ENCODE data around the gene EEA1. TPM values are rescaled to one million over a fixed set of nuclear protein-coding genes. Genes with fewer than 3 reads are reported as not detected.
A peak's percentile ranks its signal among the peaks of the same experiment; 100 is the strongest.

EEA1 gene
- total and polyA plus RNA-seq, 7 donors = 4.1 to 51.8 (median 27.7) TPM

- no peak for TF ChIP-seq CTCF (IDR thresholded peaks at IDR 0.05)
- Histone ChIP-seq H3K27ac (no peak overlapping the region), H3K4me3 (no peak overlapping the region), H3K9me3 (no peaks in the 10 kb centered on the region), H3K4me1 (no peaks in the 10 kb centered on the region), H3K27me3 (ENCODE audit: insufficient read depth in 3 of 3, low read length in 2 of 3) (no peaks in the 10 kb centered on the region), H3K36me3 (ENCODE audit: insufficient read depth in 1 of 2, low read depth in 1 of 2) (peaks cover 0 to 49% of the 10 kb centered on the region in 2 donors)
- ATAC-seq (no peak), DNase-seq (no peak)
- intact Hi-C loops (cut with DNase I) = no loop called here
- WGBS, 3 donors = 92 to 93% (median 93%) methylated on average over 7 of the region's 7 CpGs
Measured at GRCh38 chr12:92829686-92830282, 99.3 kb downstream of the EEA1 start.

GRCh38 chr12:92828565-92828964, 100.5 kb downstream of the EEA1 start:
- DNase-seq = no peak
- no peaks in the 10 kb centered on the region for H3K4me1 ChIP-seq
- no peaks in the 10 kb centered on the region for H3K9me3 ChIP-seq
- no peaks in the 10 kb centered on the region for H3K27me3 ChIP-seq (ENCODE audit: insufficient read depth in 3 of 3, low read length in 2 of 3)
- H3K27ac ChIP-seq = no peak overlapping the region
- intact Hi-C loops (cut with DNase I) = no loop called here
- no peak for TF ChIP-seq CTCF (IDR thresholded peaks at IDR 0.05)
- peaks cover 0 to 49% of the 10 kb centered on the region in 2 donors for H3K36me3 ChIP-seq (ENCODE audit: insufficient read depth in 1 of 2, low read depth in 1 of 2)
- no peak overlapping the region for H3K4me3 ChIP-seq
- peak in 3 of 4 donors; percentile 34 to 64 (median 62) for ATAC-seq
- WGBS, 3 donors = 46 to 71% (median 58%) methylated on average over 4 of the region's 4 CpGs

- Histone ChIP-seq H3K9me3 (no peaks in the 10 kb centered on the region), H3K36me3 (ENCODE audit: insufficient read depth in 1 of 2, low read depth in 1 of 2) (peaks cover 0 to 49% of the 10 kb centered on the region in 2 donors), H3K27me3 (ENCODE audit: insufficient read depth in 3 of 3, low read length in 2 of 3) (no peaks in the 10 kb centered on the region), H3K27ac (no peak overlapping the region), H3K4me3 (no peak overlapping the region), H3K4me1 (no peaks in the 10 kb centered on the region)
- peak; percentile 50 for TF ChIP-seq CTCF (IDR thresholded peaks at IDR 0.05)
- 84 to 89% (median 85%) methylated on average over 4 of the region's 4 CpGs for whole genome bisulfite sequencing, 3 donors
- DNase-seq (no peak), ATAC-seq (peak in 2 of 4 donors; percentile 47 to 53)
- intact Hi-C loops (cut with DNase I) = no loop called here
Measured at GRCh38 chr12:92827836-92828431, 101.2 kb downstream of the EEA1 start.

- no peaks in the 10 kb centered on the region for H3K27me3 ChIP-seq (ENCODE audit: insufficient read depth in 3 of 3, low read length in 2 of 3)
- DNase-seq (no peak), ATAC-seq (no peak)
- no peaks in the 10 kb centered on the region for H3K9me3 ChIP-seq
- H3K4me1 ChIP-seq = no peaks in the 10 kb centered on the region
- TF ChIP-seq CTCF (IDR thresholded peaks at IDR 0.05) = no peak
- H3K27ac ChIP-seq = no peak overlapping the region
- H3K36me3 ChIP-seq (ENCODE audit: insufficient read depth in 1 of 2, low read depth in 1 of 2) = peaks cover 0 to 58% of the 10 kb centered on the region in 2 donors
- intact Hi-C loops (cut with DNase I) = no loop called here
- no peak overlapping the region for H3K4me3 ChIP-seq
- WGBS, 3 donors = 70 to 83% (median 79%) methylated on average over 3 of the region's 3 CpGs
Measured at GRCh38 chr12:92821142-92821541, 108.0 kb downstream of the EEA1 start.

Measured in psoas muscle (tissue), 8 donors.